Activated naive CD4-positive, alpha-beta T cell treated with anti-CD3 and anti-CD28 coated beads, Interleukin-2, amount 50 U/mL, for 24 hours (primary cell): Measurements from ENCODE around the gene PAEP.
"Not testable (repeated sequence)": the region's sequence is repeated elsewhere in the genome, so short reads cannot be mapped to it uniquely, and the experiment has no call there.

Experiments used
- H3K27ac Mint-ChIP-seq: one replicate; pipeline ENCODE4 v1.8.0; 2021; ENCODE audit warnings: mild to moderate bottlenecking, mixed read lengths
- H3K27me3 Mint-ChIP-seq: one replicate; pipeline ENCODE4 v1.8.0; 2021; ENCODE audit warnings: mixed read lengths
- H3K36me3 Mint-ChIP-seq: one replicate; pipeline ENCODE4 v1.8.0; 2021; ENCODE audit warnings: mixed read lengths
- H3K4me1 Mint-ChIP-seq: one replicate; pipeline ENCODE4 v1.8.0; 2021; ENCODE audit warnings: mixed read lengths
- H3K4me3 Mint-ChIP-seq: one replicate; pipeline ENCODE4 v1.8.0; 2021; ENCODE audit warnings: mild to moderate bottlenecking, mixed read lengths
- H3K9me3 Mint-ChIP-seq: one replicate; pipeline ENCODE4 v1.8.0; 2021; ENCODE audit warnings: mixed read lengths

The PAEP gene

GRCh38 chr9:135561391-135562234 lies at the start of gene PAEP:
TSS of gene PAEP (plus strand) at chr9:135561756.
- H3K9me3 Mint-ChIP-seq: no peaks in the 10 kb centered on the region
- H3K36me3 Mint-ChIP-seq: no peaks in the 10 kb centered on the region
- H3K4me1 Mint-ChIP-seq: no peaks in the 10 kb centered on the region
- peaks cover 5% of the 10 kb centered on the region for H3K27me3 Mint-ChIP-seq
- H3K4me3 Mint-ChIP-seq: no peak within 1 kb of the TSS
- no peak within 1 kb of the TSS for H3K27ac Mint-ChIP-seq

DNA sequence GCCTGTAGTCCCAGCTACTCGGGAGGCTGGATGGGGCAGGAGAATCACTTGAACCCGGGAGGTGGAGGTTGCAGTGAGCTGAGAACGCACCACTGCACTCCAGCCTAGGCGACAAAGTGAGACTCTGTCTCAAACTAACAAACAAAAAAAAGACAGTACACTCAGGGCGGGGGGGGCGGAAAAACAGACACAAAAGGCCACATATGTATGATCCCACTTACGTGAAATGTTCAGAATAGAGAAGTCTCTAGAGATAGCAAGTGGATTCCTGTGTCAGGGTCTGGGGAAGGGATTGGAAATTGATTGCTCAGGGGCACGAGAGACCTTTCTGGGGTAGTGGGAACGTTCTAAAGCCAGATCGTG lies 49.3 kb upstream of the PAEP start:
- Mint-ChIP-seq H3K36me3 (peaks cover 6% of the 10 kb centered on the region), H3K9me3 (peaks cover 12% of the 10 kb centered on the region), H3K27me3 (peaks cover 4% of the 10 kb centered on the region), H3K27ac (no peak overlapping the region), H3K4me3 (no peak overlapping the region), H3K4me1 (no peaks in the 10 kb centered on the region)

DNA sequence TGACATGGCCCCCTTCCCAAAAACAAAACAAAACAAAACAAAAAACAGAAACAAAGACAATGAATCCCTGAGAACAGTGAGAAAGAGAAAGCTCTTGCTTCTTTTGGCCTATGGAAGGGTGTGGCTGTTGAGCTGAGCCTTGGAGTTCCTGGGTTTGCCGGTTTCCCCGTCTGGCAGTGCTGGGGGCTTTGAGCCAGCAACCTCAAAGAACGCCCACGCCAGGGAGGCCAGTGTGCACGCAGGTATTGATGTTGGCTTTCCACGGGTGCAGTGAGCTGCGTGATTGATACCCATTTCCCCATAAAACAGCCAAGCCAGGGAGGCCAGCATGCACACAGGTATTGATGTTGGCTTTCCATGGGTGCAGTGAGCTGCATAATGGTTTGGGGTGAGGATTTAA lies 48.7 kb upstream of the PAEP start:
- H3K36me3 Mint-ChIP-seq: peaks cover 6% of the 10 kb centered on the region
- H3K4me3 Mint-ChIP-seq: no peak overlapping the region
- H3K27ac Mint-ChIP-seq: no peak overlapping the region
- H3K9me3 Mint-ChIP-seq: peaks cover 12% of the 10 kb centered on the region
- peaks cover 4% of the 10 kb centered on the region for H3K27me3 Mint-ChIP-seq
- no peaks in the 10 kb centered on the region for H3K4me1 Mint-ChIP-seq

DNA sequence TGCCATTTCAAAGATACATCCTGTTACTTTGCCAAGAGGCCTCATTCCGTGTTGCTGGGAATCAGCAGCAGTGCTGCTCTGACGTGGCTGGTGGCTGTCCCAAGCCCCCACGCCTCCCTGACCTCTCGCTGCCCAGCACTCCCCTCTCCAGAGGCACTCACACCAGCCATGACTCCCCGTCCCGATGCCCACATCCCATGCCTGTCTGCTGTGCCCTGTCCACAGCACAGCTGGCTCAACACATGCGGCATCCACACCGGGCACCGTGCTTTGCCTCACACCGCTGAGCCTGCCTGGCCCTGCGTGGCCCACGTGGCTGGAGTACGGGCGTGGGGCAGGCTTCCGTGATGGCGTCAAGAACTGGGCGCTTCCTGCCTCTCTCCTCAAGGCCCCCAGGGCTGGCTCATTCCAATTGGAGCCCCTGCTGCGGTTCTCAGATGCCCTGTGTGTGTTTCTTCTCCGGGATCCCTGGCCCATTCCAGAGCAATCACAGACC lies 48.2 kb upstream of the PAEP start:
- peaks cover 6% of the 10 kb centered on the region for H3K36me3 Mint-ChIP-seq
- H3K4me1 Mint-ChIP-seq: no peaks in the 10 kb centered on the region
- peaks cover 9% of the 10 kb centered on the region for H3K9me3 Mint-ChIP-seq
- no peak overlapping the region for H3K4me3 Mint-ChIP-seq
- no peak overlapping the region for H3K27ac Mint-ChIP-seq
- H3K27me3 Mint-ChIP-seq: peaks cover 4% of the 10 kb centered on the region

DNA sequence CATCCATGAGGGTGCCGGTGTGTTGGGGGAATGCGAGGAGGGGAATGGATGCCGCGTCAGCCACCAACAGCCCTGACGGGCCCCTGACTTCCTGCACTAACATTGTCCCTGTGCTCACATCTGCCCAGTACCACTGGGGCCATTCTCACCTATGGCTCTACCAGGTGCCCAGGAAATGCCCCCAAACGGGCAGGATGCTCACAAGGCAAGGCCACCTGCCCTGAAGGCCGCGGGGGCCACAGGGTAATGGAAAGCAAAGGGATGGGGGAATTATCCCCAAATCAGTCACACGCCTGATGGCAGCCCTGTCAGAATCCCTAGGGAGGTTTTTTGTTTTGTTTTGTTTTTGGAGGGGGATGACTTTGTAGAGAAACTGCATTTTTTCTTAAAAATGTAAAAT lies 47.6 kb upstream of the PAEP start:
- not testable (repeated sequence) for H3K36me3 Mint-ChIP-seq, H3K4me3 Mint-ChIP-seq, H3K9me3 Mint-ChIP-seq, H3K4me1 Mint-ChIP-seq, H3K27me3 Mint-ChIP-seq, H3K27ac Mint-ChIP-seq

GRCh38 chr9:135514342-135515082 lies 47.0 kb upstream of the PAEP start:
- no peak overlapping the region for H3K27ac Mint-ChIP-seq
- H3K9me3 Mint-ChIP-seq: peaks cover 1% of the 10 kb centered on the region
- peaks cover 2% of the 10 kb centered on the region for H3K27me3 Mint-ChIP-seq
- peaks cover 1% of the 10 kb centered on the region for H3K36me3 Mint-ChIP-seq
- no peak overlapping the region for H3K4me3 Mint-ChIP-seq
- no peaks in the 10 kb centered on the region for H3K4me1 Mint-ChIP-seq

DNA sequence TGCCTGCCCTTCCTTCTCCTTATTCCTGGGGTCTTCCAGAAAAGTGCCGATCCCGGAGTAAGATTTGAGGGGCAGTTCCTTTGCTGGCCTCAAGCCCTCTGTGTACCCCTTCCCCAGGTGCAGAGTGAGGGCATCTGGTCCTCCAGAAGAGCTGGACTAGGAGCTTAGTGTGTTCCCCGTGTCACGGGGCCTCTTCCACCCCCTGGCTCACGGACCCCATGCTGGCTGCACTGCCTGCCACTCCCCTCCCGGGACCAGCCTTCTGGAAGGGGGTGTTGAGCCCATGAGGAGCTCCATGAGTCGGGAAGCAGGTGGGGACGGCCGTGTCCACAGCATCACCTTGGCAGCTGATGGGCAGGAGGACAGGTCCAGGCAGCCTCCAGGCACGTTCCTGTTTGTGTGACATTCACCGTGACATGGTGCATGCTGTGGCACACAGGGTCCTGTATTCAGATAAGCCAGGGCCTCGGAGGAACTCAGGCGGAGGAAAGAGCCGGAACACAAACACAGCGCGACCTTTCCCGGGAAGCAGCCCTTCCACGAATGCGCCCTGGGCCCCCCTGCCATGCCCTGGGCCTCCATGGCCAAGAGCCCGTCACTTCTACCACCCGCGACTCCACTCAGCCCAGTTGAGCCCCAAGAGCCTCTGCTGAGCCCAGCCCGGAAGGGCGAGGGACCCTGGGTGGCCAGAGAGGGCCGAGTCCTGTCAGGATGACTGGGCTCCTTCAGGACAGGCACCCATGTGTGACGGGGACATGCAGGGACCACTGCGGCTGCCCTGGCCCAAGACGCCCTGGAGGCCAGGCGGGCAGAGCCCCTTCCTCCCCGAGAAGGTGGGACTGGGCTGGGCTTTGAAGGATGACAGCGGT lies 46.2 kb upstream of the PAEP start:
- no peak overlapping the region for H3K4me3 Mint-ChIP-seq
- H3K4me1 Mint-ChIP-seq: no peaks in the 10 kb centered on the region
- peaks cover 2% of the 10 kb centered on the region for H3K27me3 Mint-ChIP-seq
- H3K9me3 Mint-ChIP-seq: no peaks in the 10 kb centered on the region
- H3K36me3 Mint-ChIP-seq: no peaks in the 10 kb centered on the region
- no peak overlapping the region for H3K27ac Mint-ChIP-seq

GRCh38 chr9:135516132-135516860 lies 45.3 kb upstream of the PAEP start:
- H3K4me3 Mint-ChIP-seq: no peak overlapping the region
- H3K36me3 Mint-ChIP-seq: no peaks in the 10 kb centered on the region
- no peaks in the 10 kb centered on the region for H3K9me3 Mint-ChIP-seq
- H3K27me3 Mint-ChIP-seq: peaks cover 2% of the 10 kb centered on the region
- H3K4me1 Mint-ChIP-seq: no peaks in the 10 kb centered on the region
- no peak overlapping the region for H3K27ac Mint-ChIP-seq

- no peaks in the 10 kb centered on the region for H3K9me3 Mint-ChIP-seq
- H3K27me3 Mint-ChIP-seq: peaks cover 2% of the 10 kb centered on the region
- H3K4me1 Mint-ChIP-seq: no peaks in the 10 kb centered on the region
- no peak overlapping the region for H3K4me3 Mint-ChIP-seq
- no peaks in the 10 kb centered on the region for H3K36me3 Mint-ChIP-seq
- H3K27ac Mint-ChIP-seq: no peak overlapping the region
Observed at GRCh38 chr9:135517407-135517822, 44.1 kb upstream of the PAEP start.

DNA sequence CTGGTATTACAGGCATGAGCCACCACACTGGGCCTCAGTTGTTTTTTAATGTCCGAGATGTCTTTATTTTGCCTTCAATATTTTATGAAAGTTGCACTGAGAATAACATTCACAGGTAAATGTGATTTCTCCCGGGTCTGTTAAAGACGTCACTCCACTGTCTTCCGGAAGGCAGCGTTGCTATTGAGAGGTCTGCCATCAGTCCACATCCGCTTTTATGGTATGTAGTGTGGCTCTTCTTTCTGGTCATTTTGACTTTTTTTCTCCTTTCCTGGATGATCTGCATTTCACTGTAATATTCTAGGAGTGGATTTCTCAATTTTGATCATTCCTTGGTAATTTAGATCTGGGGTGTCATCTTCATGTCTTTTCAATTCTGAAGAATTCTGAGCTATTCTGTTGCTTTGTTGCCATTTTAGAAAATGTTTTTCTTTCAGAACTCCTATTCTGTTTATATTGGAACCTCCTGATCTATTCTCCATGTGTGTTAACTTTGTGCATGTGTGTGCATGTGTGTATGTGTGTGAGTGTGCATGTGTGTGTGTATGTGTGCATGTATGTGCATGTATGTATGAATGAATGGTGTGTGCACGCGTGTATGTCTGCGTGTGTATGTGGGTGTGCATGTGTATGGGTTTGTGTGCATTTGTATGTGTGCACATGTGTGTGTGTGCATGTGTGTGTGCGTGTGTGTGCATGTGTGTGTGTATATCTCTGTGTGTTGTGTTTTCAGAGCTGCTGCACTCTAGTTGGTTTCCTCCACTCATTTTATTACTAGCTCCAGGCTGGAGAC lies 42.2 kb upstream of the PAEP start:
- Mint-ChIP-seq H3K4me3 (no peak overlapping the region), H3K4me1 (no peaks in the 10 kb centered on the region), H3K9me3 (no peaks in the 10 kb centered on the region), H3K27me3 (peaks cover 2% of the 10 kb centered on the region), H3K36me3 (no peaks in the 10 kb centered on the region), H3K27ac (no peak overlapping the region)

DNA sequence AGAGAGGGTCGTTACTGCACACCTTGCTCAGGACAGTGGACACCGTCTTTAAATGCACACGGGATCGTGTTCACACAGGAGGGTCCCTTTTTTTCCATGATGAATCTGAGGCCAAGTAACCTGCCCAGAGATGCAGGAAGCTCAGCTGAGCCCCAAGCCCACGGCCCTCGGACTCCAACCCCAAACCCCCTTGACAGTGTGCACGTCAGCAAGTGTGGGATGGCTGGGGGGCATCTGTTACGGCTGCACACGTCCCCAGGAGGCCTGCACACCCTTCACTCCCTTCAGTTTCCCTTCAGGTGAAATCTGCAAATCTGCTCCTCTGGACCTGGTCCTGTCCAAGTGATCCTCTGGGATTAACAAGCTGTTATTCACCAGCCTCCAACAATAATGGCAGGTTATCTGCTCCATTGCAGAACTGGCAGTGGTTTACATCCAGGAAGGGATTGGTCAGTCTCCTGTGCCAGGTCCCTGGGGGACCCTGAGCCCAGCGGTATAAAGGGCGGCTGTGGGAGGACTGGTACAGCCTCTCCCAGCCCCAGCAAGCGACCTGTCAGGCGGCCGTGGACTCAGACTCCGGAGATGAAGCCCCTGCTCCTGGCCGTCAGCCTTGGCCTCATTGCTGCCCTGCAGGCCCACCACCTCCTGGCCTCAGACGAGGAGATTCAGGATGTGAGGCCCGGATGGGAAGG lies 40.5 kb upstream of the PAEP start, which contains the start of gene LCN1:
LCN1 (plus strand) TSS at position 525 of the 692 bp plus-strand sequence; CDS start at position 583, 58 bp downstream.
- Mint-ChIP-seq H3K27me3 (peaks cover 2% of the 10 kb centered on the region), H3K9me3 (no peaks in the 10 kb centered on the region), H3K4me1 (no peaks in the 10 kb centered on the region), H3K36me3 (no peaks in the 10 kb centered on the region), H3K4me3 (no peak within 1 kb of the TSS), H3K27ac (no peak within 1 kb of the TSS)

DNA sequence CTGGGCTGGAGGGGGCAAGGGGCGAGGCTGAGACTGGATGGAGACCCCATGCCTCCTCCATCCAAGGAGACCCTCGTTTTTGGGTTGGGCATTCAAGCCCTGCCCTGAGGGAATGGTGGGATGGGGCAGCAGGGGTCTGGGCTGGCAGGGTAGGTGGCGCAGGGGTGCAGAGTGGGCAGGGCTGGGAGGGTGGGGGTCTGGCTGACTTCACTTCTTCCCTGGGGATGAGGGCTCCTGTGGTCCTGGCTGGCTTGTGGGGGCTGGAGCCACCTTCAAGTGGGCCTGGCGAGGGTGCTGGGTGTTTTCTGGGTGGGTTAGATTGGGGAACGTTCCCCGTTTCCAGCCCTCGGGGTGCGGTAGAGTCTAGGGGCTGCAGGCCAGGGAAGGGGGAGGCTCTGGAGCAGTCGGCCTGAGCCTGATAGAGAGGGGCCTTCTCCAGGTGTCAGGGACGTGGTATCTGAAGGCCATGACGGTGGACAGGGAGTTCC lies 39.9 kb upstream of the PAEP start:
- Mint-ChIP-seq H3K4me3 (no peak overlapping the region), H3K9me3 (no peaks in the 10 kb centered on the region), H3K27me3 (peaks cover 2% of the 10 kb centered on the region), H3K27ac (no peak overlapping the region), H3K36me3 (no peaks in the 10 kb centered on the region), H3K4me1 (no peaks in the 10 kb centered on the region)

DNA sequence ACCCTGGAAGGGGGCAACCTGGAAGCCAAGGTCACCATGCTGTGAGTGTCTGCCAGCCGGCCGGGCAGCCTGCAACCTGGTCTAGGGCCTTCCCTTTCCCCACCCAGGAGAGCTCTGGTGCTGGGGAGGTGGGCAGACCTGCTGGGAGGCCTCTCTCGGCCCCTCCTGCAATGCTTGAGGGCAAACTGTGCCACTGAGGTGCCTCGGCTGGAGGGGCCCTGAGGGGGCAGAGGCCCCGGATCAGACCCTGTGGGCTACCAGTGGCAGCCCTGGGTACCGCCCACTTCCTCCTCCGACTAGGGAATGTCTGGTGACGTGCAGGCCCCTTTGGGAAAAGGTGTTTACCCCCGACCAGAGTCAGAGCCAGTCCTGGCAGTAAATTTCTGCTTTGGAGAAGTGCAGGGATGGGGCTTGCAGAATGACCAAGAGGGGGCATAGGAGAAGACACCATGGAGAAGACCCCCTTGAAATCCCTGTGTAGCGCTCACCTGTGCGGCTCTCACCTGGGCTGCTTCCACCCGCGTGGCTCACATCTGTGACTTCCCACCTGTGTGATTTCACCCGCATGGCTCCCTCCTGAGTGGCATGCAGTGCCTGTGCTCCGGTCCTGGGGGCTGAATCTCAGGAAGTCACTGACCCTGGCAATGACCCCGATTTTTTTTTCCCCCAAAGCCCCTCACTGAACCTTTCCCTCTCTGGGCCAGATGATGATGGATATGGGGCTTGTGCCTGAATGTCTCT lies 39.2 kb upstream of the PAEP start:
- H3K9me3 Mint-ChIP-seq: no peaks in the 10 kb centered on the region
- H3K4me3 Mint-ChIP-seq: no peak overlapping the region
- no peaks in the 10 kb centered on the region for H3K4me1 Mint-ChIP-seq
- peaks cover 2% of the 10 kb centered on the region for H3K27me3 Mint-ChIP-seq
- H3K36me3 Mint-ChIP-seq: no peaks in the 10 kb centered on the region
- no peak overlapping the region for H3K27ac Mint-ChIP-seq
